ENCODE results near the gene TRIM15. TPM values are rescaled to one million over a fixed set of nuclear protein-coding genes. Genes with fewer than 3 reads are reported as not detected.

Gene TRIM15
- polyA plus RNA-seq, 1 experiment: not detected

- Histone ChIP-seq H3K4me3 (ENCODE audit: low read depth, low read length) (no peak overlapping the region), H3K36me3 (ENCODE audit: control insufficient read depth, insufficient read depth, low read length) (no peaks in the 10 kb centered on the region), H3K27me3 (ENCODE audit: control insufficient read depth, insufficient read depth, low read length) (peaks cover 2% of the 10 kb centered on the region)
- POLR2A ChIA-PET: no interaction called here
- no peak for TF ChIP-seq CTCF (IDR thresholded peaks at IDR 0.05; ENCODE audit: insufficient read depth, low read depth, low read length)
- DNase-seq (ENCODE audit: low read depth): peak; percentile 51
- CTCF ChIA-PET: interaction anchor here (1.0 to 5.6 kb wide), 2 partner anchors 24 to 65 kb away, joined by 3 to 39 read pairs; no protein-coding TSS in a partner anchor
Measured at GRCh38 chr6:30154709-30155519, 8.4 kb upstream of the TRIM15 start.

- DNase-seq (ENCODE audit: low read depth): no peak
- ChIA-PET CTCF (interaction anchor here (1.0 to 5.6 kb wide), 2 partner anchors 24 to 64 kb away, joined by 3 to 39 read pairs; no protein-coding TSS in a partner anchor), POLR2A (no interaction called here)
- peaks cover 4% of the 10 kb centered on the region; the same call in 1 of the 2 replicates for H3K27me3 ChIP-seq (ENCODE audit: control insufficient read depth, insufficient read depth, low read length)
- H3K36me3 ChIP-seq (ENCODE audit: control insufficient read depth, insufficient read depth, low read length): no peaks in the 10 kb centered on the region
- H3K4me3 ChIP-seq (ENCODE audit: low read depth, low read length): no peak overlapping the region
- no peak for TF ChIP-seq CTCF (IDR thresholded peaks at IDR 0.05; ENCODE audit: insufficient read depth, low read depth, low read length)
Measured at GRCh38 chr6:30155520-30156261, 7.7 kb upstream of the TRIM15 start.

GRCh38 chr6:30156262-30156599 is 7.1 kb upstream of the TRIM15 start:
- Histone ChIP-seq H3K36me3 (ENCODE audit: control insufficient read depth, insufficient read depth, low read length) (no peaks in the 10 kb centered on the region), H3K27me3 (ENCODE audit: control insufficient read depth, insufficient read depth, low read length) (peaks cover 4% of the 10 kb centered on the region; the same call in 1 of the 2 replicates), H3K4me3 (ENCODE audit: low read depth, low read length) (no peak overlapping the region)
- no peak for TF ChIP-seq CTCF (IDR thresholded peaks at IDR 0.05; ENCODE audit: insufficient read depth, low read depth, low read length)
- no peak for DNase-seq (ENCODE audit: low read depth)
- CTCF ChIA-PET: interaction anchor here (5.6 kb wide), 1 partner anchor 25 kb away, joined by 39 read pairs; no protein-coding TSS in a partner anchor
- POLR2A ChIA-PET: no interaction called here

GRCh38 chr6:30156774-30157173 is 6.6 kb upstream of the TRIM15 start:
- ChIA-PET POLR2A (no interaction called here), CTCF (no interaction called here)
- no peaks in the 10 kb centered on the region for H3K36me3 ChIP-seq (ENCODE audit: control insufficient read depth, insufficient read depth, low read length)
- DNase-seq (ENCODE audit: low read depth): no peak
- peaks cover 4% of the 10 kb centered on the region; the same call in 1 of the 2 replicates for H3K27me3 ChIP-seq (ENCODE audit: control insufficient read depth, insufficient read depth, low read length)
- no peak for TF ChIP-seq CTCF (IDR thresholded peaks at IDR 0.05; ENCODE audit: insufficient read depth, low read depth, low read length)
- H3K4me3 ChIP-seq (ENCODE audit: low read depth, low read length): no peak overlapping the region

GRCh38 chr6:30157581-30157980 is 5.8 kb upstream of the TRIM15 start:
- no peak for DNase-seq (ENCODE audit: low read depth)
- POLR2A ChIA-PET: no interaction called here
- CTCF ChIA-PET: no interaction called here
- H3K4me3 ChIP-seq (ENCODE audit: low read depth, low read length): no peak overlapping the region
- peaks cover 4% of the 10 kb centered on the region; the same call in 1 of the 2 replicates for H3K27me3 ChIP-seq (ENCODE audit: control insufficient read depth, insufficient read depth, low read length)
- H3K36me3 ChIP-seq (ENCODE audit: control insufficient read depth, insufficient read depth, low read length): no peaks in the 10 kb centered on the region
- no peak for TF ChIP-seq CTCF (IDR thresholded peaks at IDR 0.05; ENCODE audit: insufficient read depth, low read depth, low read length)
